CD4-positive, alpha-beta memory T cell (primary cell): ENCODE data around the gene ABCB6. TPM values are rescaled to one million over a fixed set of nuclear protein-coding genes. Genes with fewer than 3 reads are reported as not detected.
"Not testable (repeated sequence)": the region's sequence is repeated elsewhere in the genome, so short reads cannot be mapped to it uniquely, and the experiment has no call there.

Source experiments
- CTCF ChIA-PET: fragments of 350-600 bp; sonication (Branson Sonifier 250); formaldehyde crosslinking; loops from one replicate; lab custom pipeline; 2021; ENCODE audit warnings: inconsistent platforms; ENCODE audit not compliant: partially characterized antibody; lab: Charles Lee
- POLR2A ChIA-PET: fragments of 350-600 bp; sonication (Branson Sonifier 250); formaldehyde crosslinking; loops from one replicate; lab custom pipeline; 2021; ENCODE audit not compliant: partially characterized antibody; lab: Charles Lee
- DNase-seq, 5 donors: peaks; one replicate each; pipeline versions ENCODE4 v3.0.0 to v3.0.0-alpha.2; 2020 to 2022; ENCODE audit warnings: mixed read lengths in 1 of 5
- H3K27ac ChIP-seq: one replicate; pipeline ENCODE4 v1.7.0; 2013; ENCODE audit warnings: low read depth, low read length
- H3K27me3 ChIP-seq: 2 replicates; pipeline ENCODE4 v1.7.0; 2013; ENCODE audit warnings: mild to moderate bottlenecking, low read length, moderate library complexity; ENCODE audit not compliant: insufficient read depth
- H3K36me3 ChIP-seq: 2 replicates; pipeline ENCODE4 v1.7.0; 2013; ENCODE audit warnings: mild to moderate bottlenecking, low read length, moderate library complexity; ENCODE audit not compliant: insufficient read depth
- H3K4me1 ChIP-seq: 2 replicates; pipeline ENCODE4 v1.7.0; 2013; ENCODE audit warnings: mild to moderate bottlenecking, low read length, moderate library complexity; ENCODE audit not compliant: insufficient read depth
- H3K4me3 ChIP-seq, 2 donors: one replicate each; pipeline ENCODE4 v1.7.0; 2013; ENCODE audit warnings: low read length in 2 of 2, mild to moderate bottlenecking in 1 of 2
- H3K9me3 ChIP-seq, 2 donors: one replicate each; pipeline ENCODE4 v1.7.0; 2013; ENCODE audit warnings: low read length in 2 of 2, control low read depth in 1 of 2; ENCODE audit not compliant: control insufficient read depth in 1 of 2
- H3K27ac Mint-ChIP-seq, 7 donors: one replicate each; pipeline ENCODE4 v1.8.0; 2020 to 2021; ENCODE audit warnings: mixed read lengths in 7 of 7, mild to moderate bottlenecking in 6 of 7, inconsistent platforms in 3 of 7, moderate library complexity in 3 of 7
- H3K27me3 Mint-ChIP-seq, 2 donors: one replicate each; pipeline ENCODE4 v1.8.0; 2020 to 2021; ENCODE audit warnings: mixed read lengths in 2 of 2
- H3K36me3 Mint-ChIP-seq, 2 donors: one replicate each; pipeline ENCODE4 v1.8.0; 2020 to 2021; ENCODE audit warnings: mixed read lengths in 2 of 2, inconsistent platforms in 1 of 2, mild to moderate bottlenecking in 1 of 2
- H3K4me1 Mint-ChIP-seq, 4 donors: one replicate each; pipeline ENCODE4 v1.8.0; 2020 to 2021; ENCODE audit warnings: mixed read lengths in 4 of 4, mild to moderate bottlenecking in 1 of 4
- H3K4me3 Mint-ChIP-seq, 8 donors: one replicate each; pipeline ENCODE4 v1.8.0; 2020 to 2021; ENCODE audit warnings: mixed read lengths in 8 of 8, mild to moderate bottlenecking in 7 of 8, moderate library complexity in 6 of 8, inconsistent platforms in 3 of 8
- H3K9me3 Mint-ChIP-seq, 8 donors: one replicate each; pipeline ENCODE4 v1.8.0; 2020 to 2021; ENCODE audit warnings: mixed read lengths in 8 of 8, mild to moderate bottlenecking in 5 of 8, inconsistent platforms in 3 of 8, moderate library complexity in 1 of 8
- intact Hi-C: fragments of 100-400 bp; cut with micrococcal nuclease; formaldehyde crosslinking; loops from one replicate; pipeline ENCODE4 v1.15.1; 2023
- polyA plus RNA-seq, 2 donors: library from polyadenylated mRNA; unstranded; fragments of 300-500 nt; fragmentation: Illumina TruSeq; gene quantifications; one replicate each; pipeline ENCODE4 v1.2.3, GENCODE V29; 2021
- total RNA-seq, 2 experiments: library from RNA; stranded (reverse); gene quantifications; one replicate each; pipeline ENCODE4 v1.2.3, GENCODE V29; 2021

Gene ABCB6
- 10 to 100 TPM; 10.7 to 11.1 TPM for total RNA-seq
- 1 to 10 TPM; 1.4 to 4.3 TPM for polyA plus RNA-seq

DNA sequence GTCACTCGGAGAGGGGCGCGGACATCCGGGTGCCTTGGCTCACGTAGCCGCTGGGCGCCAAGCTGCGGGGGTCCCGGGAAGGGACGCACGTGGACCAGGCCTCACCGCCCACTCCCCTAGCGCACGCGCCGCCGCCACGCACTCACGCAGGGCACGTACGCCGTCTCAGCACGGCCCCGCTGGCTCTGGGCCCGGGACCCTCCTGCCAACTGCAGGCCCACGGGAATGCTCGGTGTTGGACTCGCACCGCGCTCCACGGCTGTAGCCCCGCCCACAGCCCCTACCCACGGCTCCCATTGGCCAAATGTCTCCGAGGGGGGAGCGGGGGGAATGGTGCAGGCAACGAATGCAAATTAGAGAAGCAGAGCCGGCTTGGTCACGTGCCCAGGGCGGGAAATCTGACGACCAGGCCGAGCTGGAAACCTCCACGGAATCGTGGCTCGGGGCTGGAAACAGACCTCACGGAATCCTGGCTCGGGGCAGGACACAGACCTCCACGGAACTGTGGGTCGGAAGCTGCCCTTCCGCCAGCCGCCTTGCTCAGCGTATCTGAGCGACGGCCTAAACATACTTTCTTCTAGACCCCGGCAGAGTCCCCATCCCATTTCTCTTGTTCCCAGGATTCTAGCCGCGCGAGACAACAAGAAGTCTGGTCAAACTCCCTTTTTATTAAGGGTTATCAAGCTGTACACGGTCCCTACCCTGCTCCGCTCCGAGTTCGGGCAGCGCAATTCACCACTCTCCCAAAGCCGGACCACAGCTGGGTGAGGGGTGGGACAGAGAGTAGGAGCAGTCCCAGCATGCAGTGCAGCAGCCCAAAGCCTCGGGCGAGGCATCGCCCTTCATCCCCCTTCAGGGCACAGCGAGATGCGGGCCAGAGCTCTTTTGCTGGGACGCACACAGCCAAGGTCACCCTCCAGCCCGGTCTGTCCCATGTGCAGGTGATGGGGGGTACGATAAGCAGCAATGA, at the start of gene ABCB6:
TSS of gene ABCB6 (minus strand) at position 227 of the 970 bp plus-strand sequence. CDS start 285 bp downstream, outside the sequence.
- POLR2A ChIA-PET: interaction anchor here (0.7 to 15.3 kb wide), 13 partner anchors 10 to 76 kb away, joined by 3 to 424 read pairs (median 28); partner anchors contain the start of genes ANKZF1, ATG9A, CNPPD1 and DNAJB2
- H3K27me3 Mint-ChIP-seq: no peaks in the 10 kb centered on the region

DNA sequence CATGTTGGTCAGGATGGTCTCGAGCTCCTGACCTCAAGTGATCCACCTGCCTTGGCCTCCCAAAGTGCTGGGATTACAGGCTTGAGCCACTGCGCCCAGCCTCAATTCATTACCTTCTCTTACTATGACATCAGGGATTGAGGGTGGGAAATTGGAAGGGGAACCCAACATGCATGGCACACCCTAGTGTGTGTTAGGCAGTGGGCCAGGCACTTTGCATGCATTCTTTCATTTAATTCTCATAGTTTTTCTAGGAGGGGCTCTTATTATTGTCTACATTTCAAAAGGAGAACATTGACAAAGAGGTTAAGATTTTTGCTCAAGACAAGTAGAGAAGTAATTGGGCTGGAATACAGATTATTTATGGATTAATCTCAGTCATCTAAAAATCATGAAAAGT, 49.5 kb upstream of the ABCB6 start:
- CTCF ChIA-PET: no interaction called here
- POLR2A ChIA-PET: interaction anchor here (1.2 kb wide), 1 partner anchor 11 kb away, joined by 3 read pairs; the partner anchor contains the start of gene DNAJB2
- H3K36me3 ChIP-seq: no peaks in the 10 kb centered on the region

More for the DNA sequence above, at the start of gene ABCB6:
- intact Hi-C loops: loop anchor here (1.0 to 10.0 kb wide), 4 partner anchors 10 to 164 kb away; partner anchors contain the start of genes ANKZF1, ATG9A, NHEJ1 and SLC23A3
- Mint-ChIP-seq H3K4me1 (peaks cover 8 to 25% (median 19%) of the 10 kb centered on the region in 4 donors), H3K9me3 (no peaks in the 10 kb centered on the region), H3K27ac (peak within 1 kb of the TSS; percentile 74 to 96 (median 88)), H3K4me3 (peak within 1 kb of the TSS; percentile 82 to 93 (median 84)), H3K36me3 (peaks cover 17 to 36% of the 10 kb centered on the region in 2 donors)
- Histone ChIP-seq H3K4me1 (peaks cover 24% of the 10 kb centered on the region), H3K36me3 (peaks cover 36% of the 10 kb centered on the region), H3K9me3 (no peaks in the 10 kb centered on the region), H3K27me3 (no peaks in the 10 kb centered on the region), H3K4me3 (peak within 1 kb of the TSS; percentile 49 to 68), H3K27ac (peak within 1 kb of the TSS; percentile 53)
- peak; percentile 81 to 93 (median 83) for DNase-seq
- CTCF ChIA-PET: interaction anchor here (0.6 to 14.5 kb wide), 9 partner anchors 8 to 76 kb away, joined by 3 to 253 read pairs (median 3); partner anchors contain the start of genes CNPPD1, GLB1L, NHEJ1 and RETREG2

DNA sequence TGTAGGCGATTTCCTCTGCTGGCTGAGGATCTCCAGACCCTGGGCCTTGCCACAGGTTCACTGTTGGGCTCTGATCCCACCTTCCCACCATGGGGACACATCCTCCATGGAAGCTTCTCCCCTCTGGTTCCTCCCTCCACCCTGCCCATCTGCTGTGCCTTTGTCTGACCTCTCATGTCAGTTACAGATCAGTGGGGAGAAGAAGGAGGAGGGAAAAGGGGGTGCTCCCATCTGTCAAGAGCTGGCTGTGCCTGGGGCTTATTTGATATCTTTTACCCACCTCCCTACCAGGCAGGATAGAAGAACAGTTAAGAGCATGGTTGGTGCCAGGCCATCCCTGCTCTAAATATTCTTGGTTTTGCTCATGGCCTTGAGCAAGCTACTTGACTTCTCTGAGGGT, 48.1 kb upstream of the ABCB6 start:
- peaks cover 1 to 4% of the 10 kb centered on the region in 2 donors for H3K27me3 Mint-ChIP-seq
- no peak for DNase-seq
- no peaks in the 10 kb centered on the region for H3K9me3 Mint-ChIP-seq
- no peak overlapping the region for H3K4me3 Mint-ChIP-seq
- no peak overlapping the region for H3K4me3 ChIP-seq
- no peaks in the 10 kb centered on the region for H3K36me3 ChIP-seq
- ChIA-PET POLR2A (interaction anchor here (1.2 kb wide), 1 partner anchor 13 kb away, joined by 3 read pairs; the partner anchor contains the start of gene DNAJB2), CTCF (interaction anchor here (0.6 to 1.6 kb wide), 2 partner anchors 10 to 113 kb away, joined by 3 to 5 read pairs; no protein-coding TSS in a partner anchor)
- no peaks in the 10 kb centered on the region for H3K4me1 ChIP-seq
- no peaks in the 10 kb centered on the region for H3K27me3 ChIP-seq
- H3K27ac ChIP-seq: no peak overlapping the region
- no peaks in the 10 kb centered on the region for H3K36me3 Mint-ChIP-seq
- no peaks in the 10 kb centered on the region for H3K9me3 ChIP-seq
- H3K4me1 Mint-ChIP-seq: no peaks in the 10 kb centered on the region
- intact Hi-C loops: no loop called here
- H3K27ac Mint-ChIP-seq: peak overlapping the region in 1 of 7 donors; percentile 17

More for the DNA sequence above, 49.5 kb upstream of the ABCB6 start:
- Histone ChIP-seq H3K4me3 (no peak overlapping the region), H3K27ac (no peak overlapping the region), H3K4me1 (no peaks in the 10 kb centered on the region), H3K27me3 (no peaks in the 10 kb centered on the region), H3K9me3 (no peaks in the 10 kb centered on the region)
- Mint-ChIP-seq H3K4me3 (peak overlapping the region in 1 of 8 donors; percentile 43), H3K27ac (no peak overlapping the region), H3K36me3 (no peaks in the 10 kb centered on the region), H3K4me1 (no peaks in the 10 kb centered on the region), H3K27me3 (peaks cover 0 to 1% of the 10 kb centered on the region in 2 donors), H3K9me3 (no peaks in the 10 kb centered on the region)
- DNase-seq: peak in 1 of 5 donors; percentile 3
- intact Hi-C loops: no loop called here

DNA sequence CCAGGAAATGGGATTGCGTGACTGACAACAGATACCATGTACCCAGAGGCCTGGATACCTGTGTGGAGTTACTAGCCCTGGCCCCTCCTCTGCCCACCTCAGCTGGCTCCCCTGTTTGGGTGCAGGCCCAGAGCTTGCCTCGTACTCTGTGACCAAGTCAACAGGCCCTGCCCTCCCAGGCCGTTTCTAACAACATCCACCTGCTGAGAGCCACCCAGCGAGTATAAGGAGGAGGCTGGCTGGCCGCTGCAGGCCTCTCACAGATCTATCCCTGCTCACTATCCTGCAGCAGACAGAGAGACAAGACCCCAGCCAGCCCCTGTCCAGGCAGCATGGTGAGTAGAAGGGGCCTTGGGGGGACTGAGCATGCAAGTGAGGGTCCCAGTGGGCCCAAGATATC, 47.5 kb upstream of the ABCB6 start:
- Histone ChIP-seq H3K27ac (no peak overlapping the region), H3K27me3 (no peaks in the 10 kb centered on the region), H3K4me3 (no peak overlapping the region), H3K9me3 (no peaks in the 10 kb centered on the region), H3K36me3 (no peaks in the 10 kb centered on the region), H3K4me1 (no peaks in the 10 kb centered on the region)
- Mint-ChIP-seq H3K27ac (peak overlapping the region in 1 of 7 donors; percentile 30), H3K9me3 (no peaks in the 10 kb centered on the region), H3K4me1 (no peaks in the 10 kb centered on the region), H3K36me3 (no peaks in the 10 kb centered on the region), H3K4me3 (no peak overlapping the region), H3K27me3 (peaks cover 1 to 4% of the 10 kb centered on the region in 2 donors)
- intact Hi-C loops: no loop called here
- CTCF ChIA-PET: interaction anchor here (1.6 to 5.6 kb wide), 2 partner anchors 10 to 11 kb away, joined by 5 to 42 read pairs; partner anchors contain the start of gene DNAJB2
- POLR2A ChIA-PET: interaction anchor here (1.4 kb wide), 1 partner anchor 12 kb away, joined by 7 read pairs; the partner anchor contains the start of gene TUBA4A
- no peak for DNase-seq

DNA sequence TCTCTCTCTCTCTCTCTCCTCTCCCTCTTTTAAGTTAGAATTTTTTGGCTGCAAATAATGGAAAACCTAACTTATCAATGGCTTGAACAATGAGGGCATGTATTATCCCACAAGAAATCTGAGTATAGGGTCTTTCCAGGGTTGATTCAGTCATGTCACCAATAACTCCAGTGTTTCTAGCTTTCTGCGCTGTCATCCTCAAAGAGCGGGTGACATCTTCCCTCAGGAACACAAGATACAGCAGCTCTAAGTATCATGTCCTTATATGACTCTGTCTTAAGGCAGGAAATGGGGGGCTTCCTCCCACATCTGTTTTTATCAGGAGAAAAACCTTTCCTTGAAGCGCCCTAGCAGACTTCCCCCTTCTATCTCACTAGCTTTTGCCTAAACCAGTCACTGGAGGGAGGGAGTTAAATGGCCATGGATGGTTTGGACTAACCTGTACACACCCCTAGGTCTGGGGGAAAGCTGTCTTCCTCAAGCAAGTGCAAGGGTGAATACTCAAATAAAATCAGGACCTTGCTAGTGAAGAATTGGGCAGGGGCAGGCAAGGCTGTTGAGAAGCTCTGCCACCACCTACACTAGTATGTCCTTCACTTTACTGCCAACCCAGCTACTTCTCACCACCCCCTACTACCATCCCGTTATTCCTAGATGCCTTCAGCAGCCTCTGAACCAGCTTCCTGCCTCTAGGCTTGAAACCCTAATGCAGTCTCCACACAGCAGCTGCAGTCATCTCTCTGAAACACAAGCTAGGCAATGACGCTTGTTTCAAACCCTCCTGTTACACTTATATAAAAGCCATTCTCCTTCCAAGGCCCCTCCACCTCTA, 42.5 kb upstream of the ABCB6 start:
- H3K4me3 Mint-ChIP-seq: no peak overlapping the region
- H3K36me3 ChIP-seq: no peaks in the 10 kb centered on the region
- no peak for DNase-seq
- H3K36me3 Mint-ChIP-seq: no peaks in the 10 kb centered on the region
- H3K9me3 ChIP-seq: no peaks in the 10 kb centered on the region
- no peaks in the 10 kb centered on the region for H3K9me3 Mint-ChIP-seq
- CTCF ChIA-PET: interaction anchor here (1.0 to 5.6 kb wide), 5 partner anchors 9 to 50 kb away, joined by 3 to 42 read pairs (median 4); partner anchors contain the start of gene DNAJB2
- H3K27ac Mint-ChIP-seq: no peak overlapping the region
- H3K4me1 ChIP-seq: no peaks in the 10 kb centered on the region
- POLR2A ChIA-PET: interaction anchor here (0.7 to 4.0 kb wide), 6 partner anchors 8 to 84 kb away, joined by 3 to 19 read pairs (median 5); partner anchors contain the start of genes ANKZF1, ATG9A, CNPPD1 and DNAJB2
- peaks cover 1 to 6% of the 10 kb centered on the region in 2 donors for H3K27me3 Mint-ChIP-seq
- no peak overlapping the region for H3K4me3 ChIP-seq
- no peak overlapping the region for H3K27ac ChIP-seq
- peaks cover 0 to 2% (median 2%) of the 10 kb centered on the region in 4 donors for H3K4me1 Mint-ChIP-seq
- no peaks in the 10 kb centered on the region for H3K27me3 ChIP-seq
- intact Hi-C loops: no loop called here

DNA sequence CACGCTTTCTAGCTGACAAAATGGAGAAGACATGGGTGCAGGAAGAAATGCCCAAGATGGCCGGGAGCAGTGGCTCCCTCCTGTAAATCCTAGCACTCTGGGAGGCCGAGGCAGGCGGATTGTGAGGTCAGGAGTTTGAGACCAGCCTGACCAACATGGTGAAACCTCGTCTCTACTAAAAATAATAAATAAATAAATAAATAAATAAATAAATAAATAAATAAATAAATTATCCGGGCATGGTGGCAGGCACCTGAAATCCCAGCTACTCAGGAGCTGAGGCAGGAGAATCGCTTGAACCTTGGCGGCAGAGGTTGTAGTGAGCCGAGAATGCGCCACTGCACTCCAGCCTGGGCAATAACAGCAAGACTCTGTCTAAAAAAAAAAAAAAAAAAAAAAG, 40.2 kb upstream of the ABCB6 start:
- H3K4me1 ChIP-seq, DNase-seq, H3K4me3 Mint-ChIP-seq, H3K4me3 ChIP-seq, H3K36me3 Mint-ChIP-seq, H3K27ac Mint-ChIP-seq, H3K27me3 Mint-ChIP-seq, intact Hi-C loops, H3K27ac ChIP-seq, H3K9me3 ChIP-seq, H3K9me3 Mint-ChIP-seq, H3K36me3 ChIP-seq, H3K27me3 ChIP-seq: not testable (repeated sequence)
- H3K4me1 Mint-ChIP-seq: peaks cover 8 to 18% (median 12%) of the 10 kb centered on the region in 4 donors
- ChIA-PET CTCF (interaction anchor here (1.1 to 3.3 kb wide), 5 partner anchors 10 to 83 kb away, joined by 3 to 31 read pairs (median 7); partner anchors contain the start of gene DNAJB2), POLR2A (interaction anchor here (1.2 to 2.2 kb wide), 4 partner anchors 9 to 83 kb away, joined by 3 to 11 read pairs (median 6); partner anchors contain the start of genes ANKZF1, ATG9A, CNPPD1 and DNAJB2)
